Heart left ventricle (tissue), 16 donors: ENCODE data around the gene DPEP2NB. TPM values are rescaled to one million over a fixed set of nuclear protein-coding genes. Genes with fewer than 3 reads are reported as not detected.

ENCODE experiments used
- ATAC-seq, 4 donors: fragments of 200-7000 bp; cut with Tn5 transposase; one replicate each; pipeline ENCODE4 v1.9.1; 2020 to 2022; ENCODE audit warnings: moderate library complexity in 4 of 4, mild to moderate bottlenecking in 3 of 4, moderate number of reproducible peaks in 1 of 4
- DNase-seq, 5 donors: peaks; one replicate each; pipeline ENCODE4 v3.0.0-alpha.2; 2020
- H3K27ac ChIP-seq, 12 donors: fragments of 200-600 bp; sonication (generic) in 4 of 12; one replicate each; pipeline versions ENCODE4 v1.5.0 to v1.8.0; 2016 to 2022; ENCODE audit warnings: mild to moderate bottlenecking in 2 of 12
- H3K27me3 ChIP-seq, 9 donors: fragments of 200-600 bp; sonication (generic) in 2 of 9; one replicate each; pipeline versions ENCODE4 v1.5.1 to v1.8.0; 2016 to 2022; ENCODE audit warnings: mild to moderate bottlenecking in 3 of 9
- H3K36me3 ChIP-seq, 9 donors: fragments of 200-600 bp; sonication (generic) in 2 of 9; one replicate each; pipeline versions ENCODE4 v1.5.0 to v1.8.0; 2018 to 2022; ENCODE audit warnings: mild to moderate bottlenecking in 2 of 9
- H3K4me1 ChIP-seq, 12 donors: fragments of 200-600 bp; sonication (generic) in 4 of 12; one replicate each; pipeline versions ENCODE4 v1.5.0 to v1.8.0; 2016 to 2022; ENCODE audit warnings: mild to moderate bottlenecking in 3 of 12
- H3K4me3 ChIP-seq, 12 donors: fragments of 200-600 bp; sonication (generic) in 4 of 12; one replicate each; pipeline versions ENCODE4 v1.5.0 to v1.8.0; 2017 to 2022; ENCODE audit warnings: mild to moderate bottlenecking in 9 of 12, moderate library complexity in 4 of 12
- H3K9me3 ChIP-seq, 12 donors: fragments of 200-600 bp; sonication (generic) in 4 of 12; one replicate each; pipeline versions ENCODE4 v1.5.0 to v1.8.0; 2016 to 2022; ENCODE audit warnings: mild to moderate bottlenecking in 1 of 12
- CTCF ChIP-seq, 12 donors: fragments of 200-600 bp; sonication (generic) in 4 of 12; IDR thresholded peaks; one replicate each; pipeline versions ENCODE4 v1.5.0 to v1.8.0; 2018 to 2022; ENCODE audit warnings: antibody characterized with exemption in 12 of 12, mild to moderate bottlenecking in 5 of 12
- POLR2A ChIP-seq, 2 donors: fragments of 450-650 bp; IDR thresholded peaks; one replicate each; pipeline ENCODE4 v1.6.1; 2017; ENCODE audit warnings: antibody characterized with exemption in 2 of 2, mild to moderate bottlenecking in 2 of 2, moderate library complexity in 2 of 2
- WGBS, 4 donors: extraction: QIAGEN DNeasy Blood & Tissue Kit in 2 of 4; methylation state at CpG; one replicate each; pipeline versions ENCODE4 v1.1.5 to v1.1.7; 2013 to 2018; 5-methylcytosine and 5-hydroxymethylcytosine counted together
- intact Hi-C, 10 donors: fragments of 100-400 bp; cut with DNase I; formaldehyde crosslinking; loops; one replicate each; pipeline versions ENCODE4 v1.11.1 to v1.14.2; 2022
- polyA plus RNA-seq, 2 donors: library from polyadenylated mRNA; stranded (reverse); fragments of 200-250 nt; gene quantifications; one replicate each; pipeline ENCODE4 v1.2.3, GENCODE V29; 2013
- total RNA-seq, 9 donors: library from RNA; depleted of rRNA in 2 of 9; stranded (reverse); fragments of >200 nt in 2 of 9; fragmentation: NEBNext Ultra II Directional in 3 of 9; extraction: Animal tissue kit (Norgen Biotek cat#: 25700) in 3 of 9; gene quantifications; one replicate each; pipeline versions ENCODE4 v1.1.0 to v1.2.4, GENCODE V29; 2016 to 2023
- donor health status: ischemic (EF 13 %, LVEDD 7.1; RV severe dilation, severe dysfunction).
- donor health status: healthy with polysubstance abuse.
- donor health status: DM: no; HTN: yes; CAD: no.
- donor health status: DM: no; HTN: no; CAD: no.
- donor health status: ischemic (EF 25% LVEDD 6.9; RV normal size, moderate dysfunction).
- donor health status: ischemic (EF 25% LVEDD 5.7; RV mildly dilated, moderate dysfunction).
- donor health status: healthy.
- donor health status: DM: yes; HTN: yes; CAD: no.
- donor health status: ischemic (EF 35%, LVEDD 5.7; RV mildly dilated, moderate dysfunction).
- donor health status: nonischemic (EF 11% LVEDD 7.7; RV severe dilation, severe dysfunction).
- donor health status: DM: yes; HTN: yes; CAD: no.
- donor health status: PGD.
- donor health status: ischemic (EF 29% LVEDD 5.4; RV normal size, mild dysfunction).
- donor health status: nonischemic (EF 23%, LVEDD 6.1; RV moderate dilation, normal function).

Gene DPEP2NB
- total and polyA plus RNA-seq, 11 donors = not detected

GRCh38 chr16:67992661-67993206, 23.0 kb downstream of the DPEP2NB start:
- Histone ChIP-seq H3K27ac (peak overlapping the region in 10 of 12 donors; percentile 67 to 88 (median 83)), H3K4me3 (peak overlapping the region in 7 of 12 donors; percentile 34 to 54 (median 51))
- intact Hi-C loops = loop anchor here (1.0 to 10.0 kb wide), 9 partner anchors 48 to 240 kb away; no protein-coding TSS in a partner anchor

GRCh38 chr16:67990018-67990386, 25.7 kb downstream of the DPEP2NB start:
- Histone ChIP-seq H3K27ac (no peak overlapping the region), H3K36me3 (peaks cover 0 to 13% (median 0%) of the 10 kb centered on the region in 9 donors), H3K27me3 (no peaks in the 10 kb centered on the region), H3K4me1 (peaks cover 4 to 35% (median 21%) of the 10 kb centered on the region in 12 donors), H3K9me3 (no peaks in the 10 kb centered on the region), H3K4me3 (no peak overlapping the region)
- no peak for TF ChIP-seq POLR2A (IDR thresholded peaks at IDR 0.05)
- TF ChIP-seq CTCF (IDR thresholded peaks at IDR 0.05) = no peak
- DNase-seq = no peak
- 73 to 81% (median 78%) methylated on average over 6 of the region's 6 CpGs for WGBS, 4 donors
- ATAC-seq = no peak
- intact Hi-C loops = loop anchor here in 6 of 10 donors (5.0 to 10.0 kb wide), 6 partner anchors 52 to 242 kb away; no protein-coding TSS in a partner anchor

More at GRCh38 chr16:67992661-67993206, 23.0 kb downstream of the DPEP2NB start:
- TF ChIP-seq CTCF (IDR thresholded peaks at IDR 0.05) (no peak), POLR2A (IDR thresholded peaks at IDR 0.05) (no peak)
- Histone ChIP-seq H3K36me3 (peaks cover 0 to 13% (median 0%) of the 10 kb centered on the region in 9 donors), H3K27me3 (no peaks in the 10 kb centered on the region), H3K4me1 (peaks cover 0 to 36% (median 11%) of the 10 kb centered on the region in 12 donors), H3K9me3 (no peaks in the 10 kb centered on the region)
- ATAC-seq (peak in 3 of 4 donors; percentile 5 to 35 (median 8)), DNase-seq (no peak)
- 77 to 81% (median 78%) methylated on average over 19 to 20 of the region's 20 CpGs for WGBS, 4 donors

- intact Hi-C loops = loop anchor here in 6 of 10 donors (5.0 to 10.0 kb wide), 6 partner anchors 53 to 243 kb away; no protein-coding TSS in a partner anchor
- Histone ChIP-seq H3K4me1 (peaks cover 7 to 41% (median 27%) of the 10 kb centered on the region in 12 donors), H3K27me3 (no peaks in the 10 kb centered on the region), H3K9me3 (no peaks in the 10 kb centered on the region), H3K4me3 (no peak overlapping the region), H3K27ac (no peak overlapping the region), H3K36me3 (peaks cover 0 to 13% (median 0%) of the 10 kb centered on the region in 9 donors)
- ATAC-seq (no peak), DNase-seq (no peak)
- 84 to 89% (median 86%) methylated on average over 8 of the region's 8 CpGs for WGBS, 4 donors
- TF ChIP-seq POLR2A (IDR thresholded peaks at IDR 0.05) (no peak), CTCF (IDR thresholded peaks at IDR 0.05) (no peak)
Observed at GRCh38 chr16:67989322-67990017, 26.2 kb downstream of the DPEP2NB start.

GRCh38 chr16:67988675-67989074, 27.0 kb downstream of the DPEP2NB start:
- peaks cover 7 to 44% (median 29%) of the 10 kb centered on the region in 12 donors for H3K4me1 ChIP-seq
- intact Hi-C loops = no loop called here

More at GRCh38 chr16:67988675-67989074, 27.0 kb downstream of the DPEP2NB start:
- 84 to 91% (median 89%) methylated on average over 3 of the region's 3 CpGs for WGBS, 4 donors
- no peak overlapping the region for H3K4me3 ChIP-seq
- no peaks in the 10 kb centered on the region for H3K9me3 ChIP-seq
- ATAC-seq = no peak
- DNase-seq = no peak
- peaks cover 0 to 13% (median 0%) of the 10 kb centered on the region in 9 donors for H3K36me3 ChIP-seq
- no peak overlapping the region for H3K27ac ChIP-seq
- no peaks in the 10 kb centered on the region for H3K27me3 ChIP-seq
- no peak for TF ChIP-seq POLR2A (IDR thresholded peaks at IDR 0.05)
- no peak for TF ChIP-seq CTCF (IDR thresholded peaks at IDR 0.05)
